SH-SY5Y (cell line): ENCODE data around the gene SPPL3.

ENCODE experiments used
- GATA2 ChIP-seq: IDR thresholded peaks from 2 replicates; pipeline ENCODE4 v1.6.1; 2011; ENCODE audit warnings: mild to moderate bottlenecking, low read depth, low read length
- GATA3 ChIP-seq: IDR thresholded peaks from 2 replicates; pipeline ENCODE4 v1.6.1; 2011; ENCODE audit warnings: low read depth, mild to moderate bottlenecking, low read length, moderate library complexity

- TF ChIP-seq GATA2 = no peak
- no peak for TF ChIP-seq GATA3
These were observed 16.0 kb upstream of the SPPL3 start for GRCh38 chr12:120920178-120920577.
